ENCODE measurements around the gene ANTXR1.

Gene ANTXR1

GRCh38 chr2:69007169-69007568, 5.8 kb upstream of the ANTXR1 start:
- no peak for DNase-seq (ENCODE audit: low read depth)

DNA sequence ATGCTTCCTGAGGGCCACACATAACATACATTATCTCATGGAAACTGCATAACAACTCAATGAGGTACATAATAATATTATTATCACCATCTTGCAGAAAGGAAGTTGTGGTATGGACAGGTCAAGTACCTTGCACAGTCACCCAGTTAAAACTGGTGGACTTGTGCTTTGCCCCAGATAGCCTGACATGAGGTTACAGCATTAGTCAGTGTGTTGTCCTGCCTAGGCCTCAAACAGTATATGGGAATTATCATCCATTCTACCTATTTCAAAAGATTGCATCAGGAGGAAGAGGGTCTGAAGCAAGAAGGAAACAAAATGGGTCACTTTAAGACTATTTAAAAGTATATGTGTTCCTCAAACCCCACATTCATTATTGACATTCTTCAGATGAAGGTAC, 5.4 kb upstream of the ANTXR1 start:
- no peak for DNase-seq (ENCODE audit: low read depth)

DNA sequence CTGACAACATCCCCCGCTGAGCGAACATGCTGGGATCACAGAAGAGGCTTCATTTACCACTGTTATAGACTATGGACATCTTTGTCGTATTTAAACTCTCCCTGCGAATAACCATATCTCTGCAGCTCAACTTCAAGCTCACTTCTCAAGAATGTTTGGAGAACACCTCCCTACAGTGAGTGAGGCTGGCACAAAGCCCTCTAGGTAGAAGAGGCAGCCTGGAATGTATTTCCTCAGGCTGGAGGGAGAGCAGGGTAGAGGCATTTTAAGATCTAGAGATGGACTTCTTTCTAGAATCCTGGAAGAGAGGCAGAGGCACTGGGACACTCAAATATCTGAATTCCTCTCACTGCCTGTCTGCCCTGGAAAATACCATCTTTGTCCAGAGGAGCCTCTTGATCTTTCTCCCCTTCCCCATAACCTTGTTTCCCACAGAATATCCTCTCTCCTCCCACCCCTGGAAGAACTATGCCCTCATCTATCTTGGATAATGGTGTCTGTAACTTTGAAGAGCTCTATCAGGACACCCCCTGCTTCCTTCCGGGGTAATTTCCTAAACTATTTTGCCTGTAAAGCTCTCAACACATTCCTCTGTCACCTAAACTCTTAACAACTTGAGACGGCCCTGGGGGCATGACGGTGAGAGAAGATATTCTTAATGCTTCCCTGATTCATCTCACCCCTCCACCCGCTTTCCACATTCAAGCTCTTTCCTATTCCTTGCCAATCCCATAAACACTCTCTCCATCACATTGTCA, 2.4 kb upstream of the ANTXR1 start:
- DNase-seq (ENCODE audit: low read depth), result no peak

DNA sequence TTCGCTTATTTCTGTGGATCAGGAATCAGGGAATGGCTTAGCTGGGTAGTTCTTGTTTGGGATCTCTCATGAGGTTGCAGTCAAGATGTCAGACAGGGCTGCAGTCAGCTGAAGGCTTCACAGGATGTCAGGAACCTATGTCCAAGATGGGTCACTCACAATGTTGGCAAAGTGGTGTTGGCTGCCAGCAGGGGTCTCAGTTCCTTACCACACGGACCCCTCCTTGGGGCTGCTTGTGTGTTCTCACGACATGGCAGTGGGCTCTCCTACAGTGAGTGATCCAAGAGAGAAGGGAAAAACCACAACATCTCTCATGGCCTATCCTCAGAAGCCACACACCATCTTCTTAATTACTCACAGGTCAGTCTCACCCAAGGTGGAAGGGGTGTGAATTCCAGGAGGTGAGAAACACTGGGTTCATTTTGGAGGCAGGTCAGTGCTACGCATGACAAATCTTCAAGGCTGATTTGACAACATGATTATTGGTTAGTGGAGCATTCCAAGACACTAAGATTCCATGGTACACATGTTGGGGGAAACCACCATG, 1.3 kb upstream of the ANTXR1 start:
- DNase-seq (ENCODE audit: low read depth), result no peak

DNA sequence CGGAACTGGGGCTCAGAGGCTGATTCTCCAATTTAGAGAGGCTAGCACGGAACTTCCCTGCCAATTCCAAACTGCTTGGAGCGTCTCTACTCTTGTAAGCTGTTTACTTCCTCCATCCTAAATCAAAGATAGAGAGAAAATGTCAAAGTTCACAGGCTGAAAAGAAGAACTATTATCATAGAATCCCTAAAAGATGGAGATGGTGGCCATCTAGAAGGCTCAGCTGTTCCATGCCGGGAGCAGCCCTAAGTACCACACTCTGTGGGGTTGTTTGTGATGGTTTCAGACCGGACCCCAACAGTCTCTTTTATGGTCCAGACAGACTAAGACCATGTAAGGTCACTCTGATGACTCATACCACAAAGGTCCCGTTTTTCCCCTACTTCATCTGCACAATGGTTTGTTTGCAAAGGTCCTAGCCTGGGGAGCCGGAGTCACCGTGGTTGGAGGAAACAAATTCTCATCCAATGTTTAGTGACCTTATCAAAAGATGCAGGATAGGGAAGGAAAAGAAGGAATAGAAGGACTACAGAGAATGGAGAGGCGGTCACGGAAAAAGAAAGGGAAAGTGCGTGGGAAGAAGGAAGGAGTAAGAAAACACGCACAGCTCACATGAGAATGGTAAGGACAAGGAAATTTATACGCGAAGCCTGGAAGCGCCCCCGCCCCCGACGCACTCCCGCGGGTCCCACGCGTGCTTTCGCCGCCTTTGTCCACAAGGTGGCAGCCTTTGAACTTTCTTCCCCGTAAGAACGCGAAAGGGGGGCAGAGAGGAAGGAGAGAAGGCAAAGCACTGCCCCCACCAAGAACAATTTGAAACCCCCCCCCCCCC, 453 bp upstream of the ANTXR1 start:
- peak; percentile 78 for DNase-seq (ENCODE audit: low read depth)

GRCh38 chr2:69013840-69014821, 1.2 kb downstream of the ANTXR1 start:
- DNase-seq (ENCODE audit: low read depth), result peak; percentile 55

DNA sequence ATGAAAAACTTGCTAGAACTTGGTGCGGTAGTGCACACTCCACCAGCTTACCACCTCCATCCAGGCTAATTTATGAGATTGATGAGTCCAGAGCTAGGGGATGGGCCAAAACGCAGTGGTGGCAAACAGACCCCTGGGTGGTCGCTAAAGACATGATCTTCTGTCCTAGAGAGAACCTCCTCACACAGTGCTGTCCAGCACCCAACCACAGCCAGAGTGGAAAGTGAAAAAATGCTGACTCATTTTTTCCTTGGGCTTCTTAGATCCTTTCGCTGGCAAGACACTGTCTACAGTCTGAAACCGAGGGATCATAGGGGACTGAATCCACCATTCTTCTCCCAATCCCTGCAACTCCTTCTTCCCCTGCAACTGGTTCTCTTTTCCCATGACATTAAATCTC, 4.1 kb downstream of the ANTXR1 start:
- DNase-seq (ENCODE audit: low read depth), result peak; percentile 82

GRCh38 chr2:69017835-69018234, 4.9 kb downstream of the ANTXR1 start:
- DNase-seq (ENCODE audit: low read depth), result peak; percentile 34

- no peak for DNase-seq (ENCODE audit: low read depth)
Observed at GRCh38 chr2:69018678-69019095, 5.7 kb downstream of the ANTXR1 start.

DNA sequence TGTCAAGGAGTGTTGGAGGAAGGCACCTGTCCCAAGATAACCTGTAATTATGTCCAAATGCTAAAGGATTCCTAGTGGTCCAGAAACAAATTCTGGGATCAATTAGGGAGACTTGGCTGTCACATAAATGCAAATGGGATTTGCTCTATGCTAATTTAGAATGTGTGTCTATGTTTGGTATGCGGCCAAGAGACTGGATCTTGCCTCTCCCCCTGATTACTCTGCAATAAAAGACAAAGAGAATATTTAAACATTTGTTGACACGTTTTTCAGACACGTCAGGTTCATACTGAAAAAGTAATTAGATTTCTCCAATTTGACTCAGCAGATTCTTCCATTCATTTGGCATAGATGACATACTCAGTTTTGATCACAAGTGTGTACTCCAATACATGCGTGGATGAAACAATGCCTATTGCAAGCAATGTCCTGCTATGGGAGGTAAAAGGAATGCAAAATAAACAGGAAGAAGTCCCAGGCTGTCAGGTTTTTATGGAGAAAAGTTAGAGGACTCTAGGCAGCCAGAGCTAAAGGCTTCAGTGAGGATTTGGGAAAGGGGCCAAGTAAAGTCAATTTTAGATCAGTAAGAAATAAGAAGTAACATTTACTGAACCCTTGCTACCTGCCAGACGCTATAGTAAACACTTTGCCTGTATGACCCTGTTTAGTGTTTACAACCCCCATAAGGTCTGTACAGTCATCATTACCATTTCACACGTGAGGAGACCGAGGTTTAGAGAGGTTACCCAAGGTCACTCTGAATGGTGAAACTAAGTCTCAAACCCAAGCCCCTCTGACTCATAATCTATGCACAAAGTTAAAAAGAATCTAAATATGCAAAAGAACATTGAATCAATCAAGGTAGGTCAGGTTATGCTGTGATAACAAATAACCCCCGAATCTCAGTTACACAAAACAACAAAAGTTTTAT, 7.8 kb downstream of the ANTXR1 start:
- peak; percentile 54 for DNase-seq (ENCODE audit: low read depth)

DNA sequence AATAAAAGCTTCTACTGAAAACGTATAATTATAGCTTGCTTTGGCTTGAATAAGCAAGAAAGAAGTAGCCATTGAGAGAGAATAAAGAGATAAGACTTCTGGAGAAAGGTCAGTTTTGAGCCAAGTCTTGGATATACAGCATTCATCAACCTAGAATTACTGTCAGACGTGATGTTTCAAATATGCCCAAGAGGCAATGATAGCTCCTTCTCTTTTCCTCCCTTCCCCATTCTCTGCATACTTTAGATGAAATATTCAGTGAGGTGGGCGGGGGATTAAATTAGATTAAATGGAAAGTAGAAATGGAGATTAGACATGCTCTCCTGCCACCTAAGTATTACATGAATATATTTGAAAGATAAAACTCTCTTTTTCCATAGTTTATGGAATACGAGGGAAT, 8.7 kb downstream of the ANTXR1 start:
- peak; percentile 89 for DNase-seq (ENCODE audit: low read depth)

DNA sequence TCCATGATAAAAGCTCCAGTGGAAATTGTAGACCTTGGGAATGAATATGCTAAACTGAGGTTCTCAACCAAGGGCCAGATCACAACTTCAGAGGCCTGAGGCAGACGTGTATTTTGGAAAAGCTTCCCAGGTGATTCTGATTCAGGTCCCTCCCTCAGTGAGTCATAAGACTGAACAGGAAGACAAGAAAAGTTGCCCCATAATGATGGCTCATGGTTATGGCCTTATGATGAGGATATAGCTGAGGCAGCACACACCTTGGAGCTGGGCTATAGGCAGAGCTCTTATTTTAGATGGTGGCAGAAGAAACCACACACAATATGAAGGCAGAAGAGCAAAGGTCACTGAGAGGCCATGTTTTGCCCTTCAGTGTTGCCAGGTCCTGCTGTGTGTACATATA, 9.6 kb downstream of the ANTXR1 start:
- peak; percentile 66 for DNase-seq (ENCODE audit: low read depth)

DNA sequence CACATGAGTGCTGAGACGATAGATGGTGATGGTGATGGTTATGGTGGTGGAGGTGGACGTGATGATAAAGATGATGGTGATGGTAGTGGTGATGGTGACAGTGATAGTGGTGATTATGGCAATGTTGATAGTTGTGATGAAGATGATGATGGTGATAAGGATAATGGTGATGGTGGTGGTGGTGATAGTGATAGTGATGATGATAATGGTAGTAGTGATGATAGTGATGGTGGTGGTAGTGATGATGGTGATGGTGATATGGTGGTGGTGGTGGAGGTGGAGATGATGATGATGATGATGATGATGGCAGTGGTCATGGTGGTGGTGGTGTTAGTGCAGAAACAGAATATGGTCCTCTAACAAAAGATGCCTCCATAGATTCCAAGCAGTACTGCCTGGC, 10.3 kb downstream of the ANTXR1 start:
- no peak for DNase-seq (ENCODE audit: low read depth)

GRCh38 chr2:69026026-69026425, 13.0 kb downstream of the ANTXR1 start:
- peak; percentile 52 for DNase-seq (ENCODE audit: low read depth)

DNA sequence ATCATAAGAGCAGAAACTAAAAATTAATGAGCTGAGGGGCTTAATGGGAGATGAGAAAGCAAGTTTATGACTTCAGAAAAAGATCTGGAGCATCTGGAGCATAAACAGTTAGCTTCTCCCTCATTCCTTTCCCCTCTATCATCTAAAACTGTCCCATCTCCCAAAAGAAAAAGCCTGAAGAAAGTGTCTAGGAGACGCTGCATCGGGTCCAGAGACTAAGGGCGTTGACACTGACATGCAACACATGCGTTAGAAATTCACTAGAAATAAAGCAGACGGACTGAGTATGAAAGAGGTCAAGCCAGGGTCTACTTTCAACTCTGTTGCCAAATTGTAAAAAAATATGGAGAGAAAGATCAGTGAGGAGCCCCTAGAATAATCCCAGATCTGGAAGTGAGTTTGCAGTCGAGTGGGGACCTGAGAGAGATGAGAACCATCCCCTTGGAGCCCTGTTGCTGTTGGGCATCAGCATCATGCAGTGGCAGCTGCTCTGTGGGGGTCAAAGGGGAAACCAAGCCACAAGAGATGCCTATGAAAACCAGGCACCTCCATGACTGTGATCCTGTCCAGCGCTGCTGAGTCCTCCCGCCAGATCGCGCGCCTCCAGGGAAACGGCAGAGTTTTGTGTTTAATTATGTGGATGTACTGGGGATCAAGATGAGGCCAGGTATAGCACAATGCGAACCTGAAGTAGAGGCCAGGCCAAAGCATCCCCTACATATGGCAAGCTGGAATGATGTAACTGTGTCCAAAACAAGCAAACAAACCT, 13.9 kb downstream of the ANTXR1 start:
- DNase-seq (ENCODE audit: low read depth), result no peak

- no peak for DNase-seq (ENCODE audit: low read depth)
Observed at GRCh38 chr2:69030800-69031428, 17.9 kb downstream of the ANTXR1 start.

- no peak for DNase-seq (ENCODE audit: low read depth)
Observed at GRCh38 chr2:69031466-69031865, 18.5 kb downstream of the ANTXR1 start.

GRCh38 chr2:69032336-69032735, 19.4 kb downstream of the ANTXR1 start:
- DNase-seq (ENCODE audit: low read depth), result no peak

DNA sequence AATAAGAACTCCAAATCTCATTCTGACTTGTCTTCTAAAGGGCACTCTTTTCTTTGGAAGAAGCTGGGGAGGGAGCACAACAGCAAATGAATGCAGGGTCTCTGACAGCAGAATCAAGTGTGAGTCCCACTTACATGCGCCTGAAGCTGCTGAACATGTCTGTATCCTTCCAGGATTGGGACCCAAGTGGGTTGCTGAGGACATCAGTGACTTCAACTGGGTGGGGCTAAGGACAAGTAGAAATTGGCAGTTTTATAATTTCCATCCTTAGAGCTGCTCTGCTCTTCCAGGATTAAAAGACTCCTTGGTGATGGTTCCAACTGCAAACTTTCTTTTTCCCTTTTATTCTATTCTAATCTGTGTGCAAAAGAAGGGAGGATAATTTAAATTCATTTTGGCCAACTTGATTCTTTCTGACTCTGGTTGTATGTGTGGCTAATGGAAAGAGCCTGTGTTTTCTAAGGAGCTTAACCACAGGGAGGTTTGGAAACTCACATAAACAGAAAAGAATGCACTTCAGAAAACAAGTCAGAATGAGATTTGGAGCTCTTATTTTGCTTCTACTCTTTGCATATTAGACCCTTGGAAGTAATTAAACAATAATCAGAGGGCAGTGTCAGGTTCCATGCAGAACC, 20.6 kb downstream of the ANTXR1 start:
- DNase-seq (ENCODE audit: low read depth), result peak; percentile 56

Measured in amniotic epithelial cell (primary cell).